ENCODE measurements around the gene FKBP15. TPM values are rescaled to one million over a fixed set of nuclear protein-coding genes. Genes with fewer than 3 reads are reported as not detected.
A peak's percentile ranks its signal among the peaks of the same experiment; 100 is the strongest.

The FKBP15 gene
- total and polyA plus RNA-seq, 3 experiments from 2014 or later: 17.7 to 30.7 (median 29.8) TPM

GRCh38 chr9:113216406-113216805 is 4.7 kb downstream of the FKBP15 start:
- POLR2A ChIA-PET: no interaction called here
- H3K36me3 Mint-ChIP-seq: peaks cover 0 to 36% (median 8%) of the 10 kb centered on the region in 3 donors

GRCh38 chr9:113215132-113215531 is 5.9 kb downstream of the FKBP15 start:
- Mint-ChIP-seq H3K27ac (peak overlapping the region in 5 of 8 donors; percentile 8 to 64 (median 30)), H3K4me1 (peaks cover 42 to 67% (median 50%) of the 10 kb centered on the region in 3 donors), H3K36me3 (peaks cover 0 to 36% (median 11%) of the 10 kb centered on the region in 3 donors), H3K4me3 (no peak overlapping the region), H3K27me3 (no peaks in the 10 kb centered on the region), H3K9me3 (no peaks in the 10 kb centered on the region)
- H3K27me3 ChIP-seq (ENCODE audit: insufficient read depth, low read length, poor library complexity, severe bottlenecking): no peaks in the 10 kb centered on the region
- CTCF ChIA-PET: no interaction called here
- H3K36me3 ChIP-seq (ENCODE audit: insufficient read depth, low read length): no peaks in the 10 kb centered on the region
- no peak overlapping the region for H3K4me3 ChIP-seq (ENCODE audit: low read length)
- no peaks in the 10 kb centered on the region for H3K9me3 ChIP-seq (ENCODE audit: low read length)
- H3K4me1 ChIP-seq (ENCODE audit: insufficient read depth, low read length): peaks cover 18% of the 10 kb centered on the region
- DNase-seq: peak in 1 of 5 donors; percentile 31
- POLR2A ChIA-PET: interaction anchor here (0.6 kb wide), 1 partner anchor 240 kb away, joined by 14 read pairs; no protein-coding TSS in a partner anchor
- H3K27ac ChIP-seq (ENCODE audit: low read depth, low read length): no peak overlapping the region

More at GRCh38 chr9:113216406-113216805, 4.7 kb downstream of the FKBP15 start:
- H3K9me3 ChIP-seq (ENCODE audit: low read length): no peaks in the 10 kb centered on the region
- peak overlapping the region in 1 of 8 donors; percentile 26 for H3K27ac Mint-ChIP-seq
- H3K4me1 ChIP-seq (ENCODE audit: insufficient read depth, low read length): peaks cover 21% of the 10 kb centered on the region
- H3K27me3 Mint-ChIP-seq: no peaks in the 10 kb centered on the region
- H3K27ac ChIP-seq (ENCODE audit: low read depth, low read length): no peak overlapping the region
- no peak for DNase-seq
- CTCF ChIA-PET: no interaction called here
- H3K27me3 ChIP-seq (ENCODE audit: insufficient read depth, low read length, poor library complexity, severe bottlenecking): no peaks in the 10 kb centered on the region
- H3K4me3 ChIP-seq (ENCODE audit: low read length): no peak overlapping the region
- no peak overlapping the region for H3K4me3 Mint-ChIP-seq
- no peaks in the 10 kb centered on the region for H3K36me3 ChIP-seq (ENCODE audit: insufficient read depth, low read length)
- peaks cover 45 to 77% (median 55%) of the 10 kb centered on the region in 3 donors for H3K4me1 Mint-ChIP-seq
- H3K9me3 Mint-ChIP-seq: no peaks in the 10 kb centered on the region

- Mint-ChIP-seq H3K27ac (no peak overlapping the region), H3K4me1 (peaks cover 17 to 41% (median 19%) of the 10 kb centered on the region in 3 donors), H3K4me3 (no peak overlapping the region), H3K27me3 (no peaks in the 10 kb centered on the region), H3K9me3 (no peaks in the 10 kb centered on the region), H3K36me3 (peaks cover 7 to 66% (median 24%) of the 10 kb centered on the region in 3 donors)
- no peaks in the 10 kb centered on the region for H3K4me1 ChIP-seq (ENCODE audit: insufficient read depth, low read length)
- DNase-seq: no peak
- H3K4me3 ChIP-seq (ENCODE audit: low read length): no peak overlapping the region
- H3K36me3 ChIP-seq (ENCODE audit: insufficient read depth, low read length): peaks cover 12% of the 10 kb centered on the region
- ChIA-PET CTCF (no interaction called here), POLR2A (no interaction called here)
- H3K27ac ChIP-seq (ENCODE audit: low read depth, low read length): no peak overlapping the region
- no peaks in the 10 kb centered on the region for H3K9me3 ChIP-seq (ENCODE audit: low read length)
- no peaks in the 10 kb centered on the region for H3K27me3 ChIP-seq (ENCODE audit: insufficient read depth, low read length, poor library complexity, severe bottlenecking)
Measured at GRCh38 chr9:113210815-113211214, 10.3 kb downstream of the FKBP15 start.

GRCh38 chr9:113205861-113206260 is 15.2 kb downstream of the FKBP15 start:
- Mint-ChIP-seq H3K4me1 (peaks cover 0 to 9% (median 2%) of the 10 kb centered on the region in 3 donors), H3K4me3 (no peak overlapping the region), H3K9me3 (no peaks in the 10 kb centered on the region), H3K27me3 (no peaks in the 10 kb centered on the region), H3K36me3 (peaks cover 14 to 86% (median 30%) of the 10 kb centered on the region in 3 donors), H3K27ac (no peak overlapping the region)
- no peaks in the 10 kb centered on the region for H3K4me1 ChIP-seq (ENCODE audit: insufficient read depth, low read length)
- no peaks in the 10 kb centered on the region for H3K9me3 ChIP-seq (ENCODE audit: low read length)
- no peak overlapping the region for H3K4me3 ChIP-seq (ENCODE audit: low read length)
- no peaks in the 10 kb centered on the region for H3K27me3 ChIP-seq (ENCODE audit: insufficient read depth, low read length, poor library complexity, severe bottlenecking)
- H3K27ac ChIP-seq (ENCODE audit: low read depth, low read length): no peak overlapping the region
- ChIA-PET POLR2A (no interaction called here), CTCF (interaction anchor here (0.7 kb wide), 1 partner anchor 17 kb away, joined by 3 read pairs; no protein-coding TSS in a partner anchor)
- peaks cover 35% of the 10 kb centered on the region for H3K36me3 ChIP-seq (ENCODE audit: insufficient read depth, low read length)
- no peak for DNase-seq

- H3K4me1 Mint-ChIP-seq: peaks cover 0 to 9% (median 2%) of the 10 kb centered on the region in 3 donors
- ChIA-PET POLR2A (no interaction called here), CTCF (no interaction called here)
- H3K27ac ChIP-seq (ENCODE audit: low read depth, low read length): no peak overlapping the region
- no peak overlapping the region for H3K4me3 ChIP-seq (ENCODE audit: low read length)
- H3K36me3 ChIP-seq (ENCODE audit: insufficient read depth, low read length): peaks cover 35% of the 10 kb centered on the region
- H3K36me3 Mint-ChIP-seq: peaks cover 14 to 84% (median 28%) of the 10 kb centered on the region in 3 donors
- no peak overlapping the region for H3K27ac Mint-ChIP-seq
- no peak for DNase-seq
- no peaks in the 10 kb centered on the region for H3K27me3 Mint-ChIP-seq
- no peaks in the 10 kb centered on the region for H3K4me1 ChIP-seq (ENCODE audit: insufficient read depth, low read length)
- H3K9me3 Mint-ChIP-seq: no peaks in the 10 kb centered on the region
- H3K27me3 ChIP-seq (ENCODE audit: insufficient read depth, low read length, poor library complexity, severe bottlenecking): no peaks in the 10 kb centered on the region
- no peak overlapping the region for H3K4me3 Mint-ChIP-seq
- H3K9me3 ChIP-seq (ENCODE audit: low read length): no peaks in the 10 kb centered on the region
Measured at GRCh38 chr9:113205432-113205831, 15.6 kb downstream of the FKBP15 start.

GRCh38 chr9:113199683-113200329 is 21.3 kb downstream of the FKBP15 start:
- H3K4me1 ChIP-seq (ENCODE audit: insufficient read depth, low read length): no peaks in the 10 kb centered on the region
- Mint-ChIP-seq H3K27ac (peak overlapping the region in 1 of 8 donors; percentile 12), H3K36me3 (peaks cover 5 to 86% (median 27%) of the 10 kb centered on the region in 3 donors), H3K4me1 (peaks cover 0 to 1% (median 0%) of the 10 kb centered on the region in 3 donors), H3K9me3 (no peaks in the 10 kb centered on the region), H3K27me3 (no peaks in the 10 kb centered on the region), H3K4me3 (no peak overlapping the region)
- no peak for DNase-seq
- no peak overlapping the region for H3K4me3 ChIP-seq (ENCODE audit: low read length)
- POLR2A ChIA-PET: no interaction called here
- no peaks in the 10 kb centered on the region for H3K9me3 ChIP-seq (ENCODE audit: low read length)
- CTCF ChIA-PET: no interaction called here
- no peaks in the 10 kb centered on the region for H3K27me3 ChIP-seq (ENCODE audit: insufficient read depth, low read length, poor library complexity, severe bottlenecking)
- peaks cover 30% of the 10 kb centered on the region for H3K36me3 ChIP-seq (ENCODE audit: insufficient read depth, low read length)
- no peak overlapping the region for H3K27ac ChIP-seq (ENCODE audit: low read depth, low read length)

- Mint-ChIP-seq H3K27ac (no peak overlapping the region), H3K9me3 (no peaks in the 10 kb centered on the region)
- CTCF ChIA-PET: no interaction called here
Measured at GRCh38 chr9:113192455-113192854, 28.6 kb downstream of the FKBP15 start.

DNA sequence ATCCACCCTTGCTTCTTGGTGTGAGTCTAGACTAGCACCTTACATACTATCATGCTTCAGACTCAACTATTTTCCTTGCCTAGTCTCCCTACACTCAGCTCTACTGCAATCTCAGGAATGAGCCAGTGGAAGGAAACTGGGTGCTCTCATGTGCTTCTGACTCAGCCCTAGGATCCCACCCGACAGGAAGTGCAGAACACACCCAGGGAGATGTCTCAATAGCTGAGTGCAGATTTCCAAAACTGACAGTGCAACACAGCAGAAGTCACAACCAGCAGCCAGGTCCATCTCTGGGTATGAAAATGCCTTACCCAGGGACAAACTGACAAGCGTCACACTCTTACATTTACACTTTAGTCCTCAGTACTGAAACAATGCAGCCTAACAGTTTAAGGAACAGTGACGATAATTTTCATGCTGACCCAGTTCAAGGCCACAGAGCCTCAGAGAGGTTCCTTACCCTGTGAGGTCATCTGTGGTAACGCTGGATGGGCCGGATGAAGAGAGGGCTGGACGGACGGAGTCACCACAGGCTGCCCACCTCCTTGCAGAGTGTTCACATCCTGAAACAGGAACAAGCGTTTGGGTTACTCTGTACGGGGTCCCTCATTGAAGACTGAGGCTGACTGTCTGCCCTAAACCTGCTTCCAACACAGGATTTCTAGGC is 33.0 kb downstream of the FKBP15 start:
- DNase-seq: no peak
- Histone ChIP-seq H3K27me3 (ENCODE audit: insufficient read depth, low read length, poor library complexity, severe bottlenecking) (no peaks in the 10 kb centered on the region), H3K4me3 (ENCODE audit: low read length) (no peak overlapping the region), H3K36me3 (ENCODE audit: insufficient read depth, low read length) (peaks cover 60% of the 10 kb centered on the region), H3K27ac (ENCODE audit: low read depth, low read length) (no peak overlapping the region), H3K9me3 (ENCODE audit: low read length) (no peaks in the 10 kb centered on the region), H3K4me1 (ENCODE audit: insufficient read depth, low read length) (no peaks in the 10 kb centered on the region)
- no peaks in the 10 kb centered on the region for H3K4me1 Mint-ChIP-seq
- peaks cover 11 to 89% (median 32%) of the 10 kb centered on the region in 3 donors for H3K36me3 Mint-ChIP-seq
- no peaks in the 10 kb centered on the region for H3K27me3 Mint-ChIP-seq
- H3K27ac Mint-ChIP-seq: peak overlapping the region in 4 of 8 donors; percentile 20 to 74 (median 44)
- H3K9me3 Mint-ChIP-seq: no peaks in the 10 kb centered on the region
- ChIA-PET CTCF (interaction anchor here (0.6 kb wide), 1 partner anchor 18 kb away, joined by 3 read pairs; no protein-coding TSS in a partner anchor), POLR2A (no interaction called here)
- H3K4me3 Mint-ChIP-seq: no peak overlapping the region

More at GRCh38 chr9:113192455-113192854, 28.6 kb downstream of the FKBP15 start:
- DNase-seq: no peak
- POLR2A ChIA-PET: no interaction called here
- Histone ChIP-seq H3K9me3 (ENCODE audit: low read length) (no peaks in the 10 kb centered on the region), H3K4me3 (ENCODE audit: low read length) (no peak overlapping the region), H3K27ac (ENCODE audit: low read depth, low read length) (no peak overlapping the region), H3K4me1 (ENCODE audit: insufficient read depth, low read length) (no peaks in the 10 kb centered on the region), H3K36me3 (ENCODE audit: insufficient read depth, low read length) (peaks cover 24% of the 10 kb centered on the region), H3K27me3 (ENCODE audit: insufficient read depth, low read length, poor library complexity, severe bottlenecking) (no peaks in the 10 kb centered on the region)
- Mint-ChIP-seq H3K4me3 (no peak overlapping the region), H3K4me1 (peaks cover 0 to 3% (median 0%) of the 10 kb centered on the region in 3 donors), H3K36me3 (peaks cover 0 to 80% (median 28%) of the 10 kb centered on the region in 3 donors), H3K27me3 (no peaks in the 10 kb centered on the region)

Data from CD8-positive, alpha-beta memory T cell (primary cell).